HG02642 (cell line): ENCODE results near the gene CELF4.

Source experiments
- ATAC-seq: cut with Tn5 transposase; IDR thresholded peaks from one replicate; pipeline ENCODE4 v1.9.1; 2021; ENCODE audit warnings: mild to moderate bottlenecking; ENCODE audit not compliant: unreplicated experiment, poor library complexity

The CELF4 gene

GRCh38 chr18:37575646-37576045 lies 10.0 kb upstream of the CELF4 start:
- no peak for ATAC-seq

GRCh38 chr18:37574113-37574512 lies 8.5 kb upstream of the CELF4 start:
- no peak for ATAC-seq

GRCh38 chr18:37572736-37573135 lies 7.1 kb upstream of the CELF4 start:
- ATAC-seq, result no peak

- no peak for ATAC-seq
These were observed 5.7 kb upstream of the CELF4 start for GRCh38 chr18:37571266-37571665.

DNA sequence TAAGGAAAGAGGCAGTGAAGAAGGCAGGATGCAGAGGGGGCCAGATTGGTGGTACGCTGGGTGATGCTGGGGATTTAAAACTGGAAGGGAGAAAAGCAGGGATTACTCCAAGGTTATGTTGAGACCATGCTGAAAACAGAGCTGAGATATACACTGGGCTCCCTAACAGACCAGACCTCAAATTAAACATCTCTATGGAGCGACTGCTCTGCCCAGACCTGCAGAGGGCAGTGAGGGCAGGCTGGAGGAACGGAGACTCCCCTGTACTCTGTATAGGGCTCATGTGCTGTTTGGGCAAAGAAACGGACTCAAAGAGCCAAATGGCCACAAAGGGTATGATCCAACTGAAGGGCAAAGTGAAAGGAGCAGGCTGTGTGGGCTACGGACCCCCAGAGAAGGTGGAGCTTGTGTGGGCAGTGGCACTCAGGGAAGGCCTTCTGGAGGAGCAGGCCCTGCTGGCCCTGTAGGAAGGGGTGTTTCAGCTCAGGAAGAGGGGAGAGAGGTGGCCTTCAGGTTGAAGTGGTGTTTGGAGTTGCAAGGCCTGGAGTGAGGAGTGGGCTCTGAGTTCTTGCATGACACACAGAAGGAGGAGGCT lies 4.8 kb upstream of the CELF4 start:
- no peak for ATAC-seq

- ATAC-seq, result no peak
These were observed 3.1 kb upstream of the CELF4 start for GRCh38 chr18:37568671-37569070.

GRCh38 chr18:37567994-37568359 lies 2.4 kb upstream of the CELF4 start:
- ATAC-seq, result no peak

DNA sequence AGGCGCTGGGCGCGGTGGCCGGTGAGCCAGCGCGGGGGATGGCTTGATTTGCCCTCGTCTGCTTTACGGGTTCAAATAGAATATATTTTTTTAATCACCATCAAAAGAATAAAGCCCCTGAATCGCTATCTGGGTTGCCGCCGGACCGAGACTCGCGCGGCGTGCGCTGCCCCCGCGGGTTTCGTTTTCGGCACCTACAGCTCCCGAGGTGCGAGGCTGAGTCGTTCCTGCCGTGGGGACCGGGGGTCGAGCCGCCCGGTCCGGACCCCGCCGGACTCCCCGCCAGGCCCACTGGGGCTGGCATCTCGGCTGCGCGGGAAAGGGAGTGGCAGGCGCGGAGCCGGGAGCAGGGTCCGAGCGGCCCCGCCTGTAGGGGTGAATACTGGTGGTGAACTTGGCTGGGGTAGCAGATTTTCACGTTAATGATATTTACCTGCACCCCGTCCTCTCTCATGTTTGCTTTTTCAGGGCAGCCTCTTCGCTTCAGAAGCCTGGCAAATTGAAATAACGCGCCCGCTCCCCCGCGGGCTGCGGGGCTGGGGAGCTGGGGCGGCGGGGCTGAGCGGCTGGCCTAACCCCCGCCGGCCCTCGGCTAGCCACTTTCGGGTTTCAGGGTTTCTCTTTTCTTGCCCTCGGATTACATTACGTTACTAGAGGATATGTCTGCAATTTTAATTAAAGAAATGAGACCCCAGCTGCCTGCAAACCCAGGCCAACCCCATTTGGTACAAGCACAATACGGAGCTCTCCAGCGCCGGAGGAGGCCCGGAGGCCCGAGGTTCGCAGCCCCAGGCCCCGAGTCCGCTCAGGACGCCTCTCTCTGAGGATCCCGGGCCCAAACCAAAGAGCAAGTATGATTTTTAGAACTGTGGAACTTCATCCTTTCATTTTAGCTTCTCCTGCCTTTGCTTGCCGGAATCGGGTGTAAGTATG lies 1.7 kb upstream of the CELF4 start:
- no peak for ATAC-seq

DNA sequence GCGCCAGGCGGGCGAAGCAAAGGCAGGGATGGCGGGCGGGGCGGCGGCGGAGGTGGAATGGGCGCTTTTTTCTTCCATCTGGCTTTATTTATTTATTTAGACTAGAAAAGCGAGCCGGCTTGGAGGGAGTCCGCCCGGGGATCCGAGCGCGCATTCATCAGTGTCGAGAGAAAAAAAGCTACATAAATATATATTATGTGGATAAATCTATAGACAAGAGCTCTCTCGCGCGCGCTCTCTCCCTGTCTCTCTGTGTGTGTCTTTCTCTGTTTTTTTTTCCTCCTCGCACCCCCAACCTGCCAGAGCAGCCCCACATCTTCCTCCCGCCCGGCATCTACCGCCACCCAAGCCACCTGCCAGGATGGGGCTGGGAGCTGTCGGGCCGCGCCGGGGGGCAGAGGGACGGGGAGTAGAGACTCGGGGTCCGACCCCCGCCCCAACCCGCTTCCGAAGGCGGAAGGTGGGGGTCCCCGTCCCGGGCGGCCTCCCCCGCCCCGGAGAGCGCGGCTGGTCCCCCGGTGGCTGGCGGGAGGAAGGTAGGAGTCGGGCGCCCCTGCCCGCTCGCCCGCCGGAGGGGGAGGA lies 972 bp upstream of the CELF4 start:
- no peak for ATAC-seq

- ATAC-seq, result no peak
These were observed 430 bp upstream of the CELF4 start for GRCh38 chr18:37565977-37566478.

DNA sequence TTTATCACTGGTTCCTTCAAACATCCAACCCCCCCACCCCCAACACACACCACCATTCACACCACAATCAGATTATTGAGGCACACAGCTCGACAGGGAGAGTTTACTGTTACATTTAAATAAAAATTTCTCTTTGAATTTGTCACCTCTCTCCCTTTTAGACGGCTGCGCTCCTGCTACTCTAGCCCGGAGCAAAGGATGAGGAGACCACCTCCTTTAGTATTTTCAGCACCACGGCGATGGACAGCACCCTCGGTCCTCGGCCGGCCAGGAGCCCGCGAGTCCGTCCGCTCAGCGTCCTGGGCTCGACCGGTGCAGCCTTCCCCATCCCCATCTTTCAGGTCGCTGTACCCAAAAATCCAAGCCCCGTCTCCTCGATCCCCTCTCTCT lies 892 bp downstream of the CELF4 start:
- no peak for ATAC-seq

- no peak for ATAC-seq
These were observed 1.6 kb downstream of the CELF4 start for GRCh38 chr18:37563931-37564392.

- no peak for ATAC-seq
These were observed 3.6 kb downstream of the CELF4 start for GRCh38 chr18:37561986-37562385.

GRCh38 chr18:37560003-37560402 lies 5.6 kb downstream of the CELF4 start:
- ATAC-seq, result no peak

- ATAC-seq, result no peak
These were observed 6.4 kb downstream of the CELF4 start for GRCh38 chr18:37559194-37559593.

DNA sequence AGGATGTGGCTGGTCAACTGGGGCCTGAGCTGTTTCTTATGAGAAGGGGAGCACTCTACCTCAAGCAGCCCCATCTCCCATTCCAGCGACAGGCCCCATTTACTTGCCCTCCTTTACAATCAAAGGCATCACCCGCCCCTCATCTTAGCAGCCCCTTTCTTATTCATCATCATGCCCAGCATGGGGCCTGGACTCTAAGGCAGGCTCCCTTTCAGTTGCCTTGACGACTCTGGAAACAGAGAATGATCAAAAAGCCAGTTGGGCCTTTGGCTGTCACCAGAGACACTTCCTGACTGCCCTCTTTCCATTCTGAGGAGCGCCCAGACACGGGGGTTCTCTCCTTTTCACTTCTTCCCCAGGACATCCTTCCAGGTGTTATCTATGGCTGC lies 11.2 kb downstream of the CELF4 start:
- no peak for ATAC-seq

DNA sequence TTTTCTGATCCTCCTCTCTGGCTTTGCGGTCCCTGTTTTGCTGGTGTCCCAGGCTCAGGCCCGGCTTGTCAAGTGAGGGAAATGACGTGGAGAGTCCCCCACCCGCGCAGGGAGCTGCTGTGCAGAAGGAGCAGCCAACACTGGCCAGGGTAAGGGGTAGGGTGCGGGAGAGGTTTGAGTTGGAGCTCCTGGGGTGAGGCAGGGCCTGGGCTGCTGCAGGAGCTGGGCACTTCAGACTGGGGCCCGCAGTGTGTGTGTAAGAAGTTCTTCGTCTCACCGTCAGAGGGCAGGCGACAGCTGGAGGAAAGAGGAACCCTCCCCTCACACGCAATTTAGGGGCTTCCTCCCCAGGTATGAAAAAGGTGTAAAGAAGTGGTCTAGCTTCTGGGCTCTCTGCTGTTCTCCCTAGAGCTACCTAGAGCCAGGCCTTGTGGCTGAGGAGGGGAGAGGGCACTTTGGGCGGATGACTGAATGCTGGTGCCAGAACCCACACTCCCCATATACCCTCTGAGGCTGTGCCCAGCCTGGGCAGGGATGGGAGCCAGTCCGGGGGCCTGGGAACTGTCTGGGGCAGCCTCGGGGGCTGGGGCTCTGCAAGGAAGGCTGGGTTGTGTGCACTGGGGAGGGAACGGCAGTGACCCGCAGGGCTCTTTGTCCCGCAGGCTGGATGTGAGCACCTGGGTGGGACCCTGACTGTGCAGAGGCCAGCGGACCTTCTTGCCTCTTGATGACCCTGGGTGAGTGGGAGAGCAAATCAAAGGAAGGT lies 11.8 kb downstream of the CELF4 start:
- no peak for ATAC-seq

DNA sequence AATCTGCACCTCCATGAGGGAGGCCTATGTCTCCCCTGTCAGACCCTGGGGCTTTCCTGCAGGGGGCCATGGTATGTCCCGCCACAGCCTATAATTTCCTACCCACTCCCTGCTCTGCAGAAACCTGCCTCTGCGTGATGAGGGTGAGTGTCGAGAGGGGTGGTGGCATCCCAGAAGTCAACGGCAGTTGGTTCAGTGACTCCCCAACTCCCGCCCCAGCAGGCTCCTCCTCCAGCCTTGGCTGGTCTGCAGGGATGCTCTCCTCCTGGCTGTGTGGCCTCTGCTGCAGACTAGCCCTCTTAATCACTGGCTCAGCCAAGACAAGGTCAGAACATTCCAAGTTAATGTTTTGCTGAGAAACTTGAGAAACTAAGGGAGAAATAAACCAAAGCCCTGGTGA lies 13.3 kb downstream of the CELF4 start:
- no peak for ATAC-seq

DNA sequence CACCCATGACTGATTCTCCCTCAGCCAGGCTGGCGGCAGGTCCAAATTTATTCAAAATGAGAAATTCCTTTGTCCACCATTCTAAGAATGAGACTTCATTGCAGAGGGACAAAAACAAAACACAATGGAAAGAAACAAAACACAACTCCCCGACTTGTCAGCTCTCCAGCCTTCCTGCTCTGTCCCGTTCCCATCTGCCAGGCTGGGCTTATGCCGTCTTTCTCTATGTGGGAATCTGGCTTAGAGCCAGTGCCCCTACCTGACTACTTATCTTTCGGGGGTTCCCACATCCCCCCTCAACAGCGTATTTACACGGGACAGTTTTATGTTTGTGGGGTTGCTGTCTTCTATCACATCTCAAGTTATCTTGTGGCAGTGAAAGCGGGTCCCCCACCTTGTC lies 13.8 kb downstream of the CELF4 start:
- no peak for ATAC-seq

GRCh38 chr18:37551249-37551648 lies 14.3 kb downstream of the CELF4 start:
- ATAC-seq, result no peak
